BJ (cell line): ENCODE data around the gene LRRC59. TPM values are rescaled to one million over a fixed set of nuclear protein-coding genes. Genes with fewer than 3 reads are reported as not detected.

ENCODE experiments used
- CTCF ChIA-PET: fragments of 350-600 bp; formaldehyde crosslinking; extraction: SDS; loops from one replicate; lab custom pipeline; 2021; ENCODE audit warnings: antibody characterized with exemption, inconsistent platforms; lab: Yijun Ruan, JAX
- POLR2A ChIA-PET: fragments of 300-600 bp; sonication (Branson Sonifier 250); formaldehyde crosslinking; extraction: SDS; loops from one replicate; lab custom pipeline; 2021; ENCODE audit warnings: antibody characterized with exemption; lab: Charles Lee
- DNase-seq: peaks from one replicate; pipeline ENCODE4 v3.0.0-alpha.2; 2011; ENCODE audit warnings: low read depth
- H3K27me3 ChIP-seq: 2 replicates; pipeline ENCODE4 v1.6.0; 2011; ENCODE audit warnings: low read length; ENCODE audit not compliant: control insufficient read depth, insufficient read depth
- H3K36me3 ChIP-seq: 2 replicates; pipeline ENCODE4 v1.5.1; 2011; ENCODE audit warnings: low read length; ENCODE audit not compliant: control insufficient read depth, insufficient read depth
- H3K4me3 ChIP-seq: 2 replicates; pipeline ENCODE4 v1.5.1; 2011; ENCODE audit warnings: low read depth, mild to moderate bottlenecking, control low read depth, low read length
- CTCF ChIP-seq: IDR thresholded peaks from 2 replicates; pipeline ENCODE4 v1.5.1; 2011; ENCODE audit warnings: low read depth, mild to moderate bottlenecking, control low read depth, inconsistent platforms, low read length, moderate library complexity; ENCODE audit not compliant: insufficient read depth
- polyA plus RNA-seq: library from polyadenylated mRNA; depleted of rRNA; stranded (reverse); fragments of >200 nt; gene quantifications from 2 replicates; pipeline ENCODE4 v1.2.3, GENCODE V29; 2011

Gene LRRC59
- polyA plus RNA-seq, 1 experiment, result 110 TPM

GRCh38 chr17:50386510-50386909, 10.8 kb downstream of the LRRC59 start:
- H3K36me3 ChIP-seq, result peaks cover 47% of the 10 kb centered on the region
- POLR2A ChIA-PET, result no interaction called here
- no peak for DNase-seq

DNA sequence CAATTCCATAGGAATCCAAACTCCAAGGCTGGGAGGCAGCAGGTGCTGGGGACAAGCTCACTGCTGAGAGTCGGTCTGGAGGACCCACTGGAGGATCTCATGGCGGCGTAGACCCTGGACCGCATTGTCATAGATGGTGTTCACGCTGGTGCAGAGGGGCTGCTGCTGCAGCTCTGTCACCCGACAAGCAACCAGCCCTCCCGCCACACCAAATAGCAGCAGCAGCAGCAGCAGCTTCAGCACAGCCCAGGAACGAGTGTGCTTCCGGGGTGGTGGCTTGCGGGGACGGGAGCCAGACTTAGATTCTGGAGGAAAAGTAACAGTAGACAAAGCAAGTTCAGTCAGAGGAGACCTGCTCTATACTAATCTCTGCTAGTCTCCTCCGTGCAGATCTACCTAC, 14.4 kb downstream of the LRRC59 start:
- Histone ChIP-seq H3K36me3 (peaks cover 34% of the 10 kb centered on the region), H3K4me3 (no peak overlapping the region), H3K27me3 (no peaks in the 10 kb centered on the region)
- CTCF ChIA-PET, result interaction anchor here (2.4 to 3.4 kb wide), 2 partner anchors 8 to 14 kb away, joined by 9 to 18 read pairs; partner anchors contain the start of gene LRRC59
- DNase-seq, result no peak
- POLR2A ChIA-PET, result interaction anchor here (0.7 kb wide), 1 partner anchor 14 kb away, joined by 3 read pairs; no protein-coding TSS in a partner anchor
- TF ChIP-seq CTCF, result no peak

More at GRCh38 chr17:50386510-50386909, 10.8 kb downstream of the LRRC59 start:
- TF ChIP-seq CTCF, result no peak
- H3K27me3 ChIP-seq, result no peaks in the 10 kb centered on the region
- no peak overlapping the region for H3K4me3 ChIP-seq
- CTCF ChIA-PET, result interaction anchor here (0.6 kb wide), 1 partner anchor 542 kb away, joined by 3 read pairs; no protein-coding TSS in a partner anchor

- CTCF ChIA-PET, result interaction anchor here (0.8 to 2.4 kb wide), 5 partner anchors 9 to 20 kb away, joined by 3 to 11 read pairs (median 5); partner anchors contain the start of gene LRRC59
- POLR2A ChIA-PET, result no interaction called here
- TF ChIP-seq CTCF, result no peak
- DNase-seq, result no peak
- Histone ChIP-seq H3K36me3 (peaks cover 25% of the 10 kb centered on the region), H3K4me3 (no peak overlapping the region), H3K27me3 (no peaks in the 10 kb centered on the region)
Measured at GRCh38 chr17:50381920-50382319, 15.4 kb downstream of the LRRC59 start.

- POLR2A ChIA-PET, result no interaction called here
- TF ChIP-seq CTCF, result no peak
Measured at GRCh38 chr17:50381260-50381815, 16.0 kb downstream of the LRRC59 start.

DNA sequence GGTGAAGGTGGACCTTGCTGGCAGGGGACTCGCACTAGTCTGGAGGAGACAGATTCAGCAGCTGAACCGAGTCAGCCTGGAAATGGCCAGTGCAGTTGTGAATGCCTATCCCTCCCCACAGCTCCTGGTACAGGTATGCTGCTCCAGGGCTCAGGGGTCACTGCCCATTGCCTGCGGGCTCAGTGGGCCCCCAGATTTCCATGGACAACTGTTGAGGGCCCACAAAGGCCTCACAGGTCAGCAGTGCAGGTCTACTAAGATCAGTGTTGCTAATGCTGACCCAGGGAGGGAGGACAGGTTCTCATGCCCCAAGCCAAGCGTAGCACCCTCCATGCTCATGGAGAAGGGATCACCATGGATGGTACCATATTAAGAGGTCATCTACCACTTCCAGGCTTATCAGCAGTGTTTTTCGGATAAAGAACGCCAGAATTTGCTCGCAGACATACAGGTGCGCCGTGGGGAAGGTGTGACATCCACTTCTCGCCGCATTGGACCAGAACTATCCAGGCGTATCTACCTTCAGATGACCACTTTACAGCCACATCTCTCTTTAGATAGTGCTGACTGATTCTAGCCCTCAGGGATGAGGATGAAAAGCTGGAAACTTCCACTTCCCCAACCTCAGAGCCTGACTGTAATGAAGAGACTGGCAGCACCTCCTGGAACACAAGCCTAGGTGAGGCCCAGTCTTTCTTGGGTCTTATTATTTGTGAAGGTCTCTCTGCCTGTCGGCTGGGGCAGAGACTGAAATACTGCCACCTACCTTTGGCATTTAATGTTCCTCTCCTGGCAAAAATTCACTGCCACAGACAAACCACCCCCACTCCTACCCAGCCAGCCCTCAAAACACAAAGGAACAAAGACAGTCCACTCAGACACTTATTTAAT, 16.7 kb downstream of the LRRC59 start:
- Histone ChIP-seq H3K27me3 (no peaks in the 10 kb centered on the region), H3K4me3 (no peak overlapping the region), H3K36me3 (peaks cover 21% of the 10 kb centered on the region)
- ChIA-PET CTCF (interaction anchor here (1.6 to 2.4 kb wide), 5 partner anchors 10 to 16 kb away, joined by 3 to 11 read pairs (median 6); partner anchors contain the start of gene LRRC59), POLR2A (no interaction called here)
- no peak for TF ChIP-seq CTCF
- no peak for DNase-seq

More at GRCh38 chr17:50381260-50381815, 16.0 kb downstream of the LRRC59 start:
- no peak for DNase-seq
- peaks cover 21% of the 10 kb centered on the region for H3K36me3 ChIP-seq
- H3K4me3 ChIP-seq, result no peak overlapping the region
- CTCF ChIA-PET, result interaction anchor here (0.8 to 2.4 kb wide), 5 partner anchors 10 to 19 kb away, joined by 3 to 11 read pairs (median 5); partner anchors contain the start of gene LRRC59
- H3K27me3 ChIP-seq, result no peaks in the 10 kb centered on the region
